Measurements from ENCODE around the gene DUOX2. TPM values are rescaled to one million over a fixed set of nuclear protein-coding genes. Genes with fewer than 3 reads are reported as not detected.

Gene DUOX2
- total RNA-seq, 6 donors from 2014 or later, result 2.7 to 27.2 (median 6.7) TPM

GRCh38 chr15:45150481-45150880 lies 36.5 kb upstream of the DUOX2 start:
- TF ChIP-seq EP300 (IDR thresholded peaks at IDR 0.05) (no peak), CTCF (IDR thresholded peaks at IDR 0.05) (no peak), POLR2A (IDR thresholded peaks at IDR 0.05) (no peak), POLR2AphosphoS5 (IDR thresholded peaks at IDR 0.05) (no peak)
- H3K9me3 ChIP-seq, result no peaks in the 10 kb centered on the region
- ATAC-seq (ENCODE audit: low FRiP score in 2 of 2) (no peak), DNase-seq (no peak)
- no peaks in the 10 kb centered on the region for H3K27me3 ChIP-seq
- no peak overlapping the region for H3K27ac ChIP-seq
- peaks cover 12 to 49% (median 33%) of the 10 kb centered on the region in 4 donors for H3K36me3 ChIP-seq
- peaks cover 0 to 2% (median under 1%) of the 10 kb centered on the region in 4 donors for H3K4me1 ChIP-seq
- no peak overlapping the region for H3K4me3 ChIP-seq
- 81 to 94% methylated on average over 2 to 5 of the region's 6 CpGs for WGBS, 2 donors

DNA sequence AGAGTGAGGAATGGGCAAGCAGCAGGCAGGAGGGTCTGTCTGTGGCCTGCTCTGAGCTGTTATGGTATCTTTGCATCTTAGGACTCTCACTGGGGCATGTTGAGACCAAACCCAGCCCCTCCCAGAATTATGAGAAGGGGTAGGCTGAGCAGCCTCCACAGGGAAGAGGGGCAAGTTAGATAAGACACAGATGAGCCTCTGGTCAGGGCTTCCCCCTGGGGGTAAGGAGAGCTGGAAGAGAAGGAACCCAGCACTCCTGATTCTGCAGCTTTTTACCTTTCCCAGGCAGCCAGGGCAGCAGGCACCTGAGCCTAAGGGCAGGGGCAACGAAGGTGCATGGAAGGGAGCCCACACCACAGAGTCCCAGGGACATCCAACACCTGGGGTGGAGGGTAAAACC lies 35.1 kb upstream of the DUOX2 start:
- Histone ChIP-seq H3K36me3 (peaks cover 12 to 51% (median 37%) of the 10 kb centered on the region in 4 donors), H3K4me3 (no peak overlapping the region), H3K27ac (peak overlapping the region in 1 of 4 donors; percentile 48), H3K27me3 (no peaks in the 10 kb centered on the region), H3K4me1 (peaks cover 0 to 4% (median 1%) of the 10 kb centered on the region in 4 donors), H3K9me3 (no peaks in the 10 kb centered on the region)
- no peak for ATAC-seq (ENCODE audit: low FRiP score in 2 of 2)
- no peak for TF ChIP-seq POLR2AphosphoS5 (IDR thresholded peaks at IDR 0.05)
- no peak for TF ChIP-seq CTCF (IDR thresholded peaks at IDR 0.05)
- TF ChIP-seq POLR2A (IDR thresholded peaks at IDR 0.05), result no peak
- TF ChIP-seq EP300 (IDR thresholded peaks at IDR 0.05), result no peak
- 84 to 95% methylated on average over 1 of the region's 1 CpG for WGBS, 2 donors
- no peak for DNase-seq

GRCh38 chr15:45148076-45149059 lies 34.4 kb upstream of the DUOX2 start:
- DNase-seq (no peak), ATAC-seq (ENCODE audit: low FRiP score in 2 of 2) (no peak)
- no peaks in the 10 kb centered on the region for H3K9me3 ChIP-seq
- H3K27ac ChIP-seq, result peak overlapping the region in 2 of 4 donors; percentile 31 to 48
- H3K36me3 ChIP-seq, result peaks cover 12 to 54% (median 44%) of the 10 kb centered on the region in 4 donors
- no peak overlapping the region for H3K4me3 ChIP-seq
- TF ChIP-seq CTCF (IDR thresholded peaks at IDR 0.05) (no peak), EP300 (IDR thresholded peaks at IDR 0.05) (no peak), POLR2AphosphoS5 (IDR thresholded peaks at IDR 0.05) (no peak), POLR2A (IDR thresholded peaks at IDR 0.05) (no peak)
- no peaks in the 10 kb centered on the region for H3K27me3 ChIP-seq
- H3K4me1 ChIP-seq, result peaks cover 0 to 6% (median 1%) of the 10 kb centered on the region in 4 donors
- WGBS, 2 donors, result 85 to 90% methylated on average over 10 to 12 of the region's 12 CpGs

GRCh38 chr15:45147606-45148005 lies 33.6 kb upstream of the DUOX2 start:
- Histone ChIP-seq H3K4me1 (peaks cover 0 to 6% (median 1%) of the 10 kb centered on the region in 4 donors), H3K4me3 (no peak overlapping the region), H3K27me3 (no peaks in the 10 kb centered on the region), H3K9me3 (no peaks in the 10 kb centered on the region), H3K36me3 (peaks cover 12 to 59% (median 46%) of the 10 kb centered on the region in 4 donors), H3K27ac (peak overlapping the region in 3 of 4 donors; percentile 2 to 48 (median 31))
- ATAC-seq (ENCODE audit: low FRiP score in 2 of 2) (no peak), DNase-seq (no peak)
- 97% methylated on average over 5 to 7 of the region's 7 CpGs for whole genome bisulfite sequencing, 2 donors
- TF ChIP-seq CTCF (IDR thresholded peaks at IDR 0.05) (no peak), EP300 (IDR thresholded peaks at IDR 0.05) (no peak), POLR2AphosphoS5 (IDR thresholded peaks at IDR 0.05) (no peak)

Measured in upper lobe of left lung (tissue), 6 donors.